NCI-H526 treated with DMSO at 0.1 percent for 48 hours (cell line): ENCODE data around the gene CCDC97.
A peak's percentile ranks its signal among the peaks of the same experiment; 100 is the strongest.

Experiments
- DNase-seq: peaks from one replicate; lab custom pipeline; 2025; lab: John Stamatoyannopoulos, UW

The CCDC97 gene

GRCh38 chr19:41298348-41298964 is 11.5 kb upstream of the CCDC97 start:
- no peak for DNase-seq

- no peak for DNase-seq
Observed at GRCh38 chr19:41299046-41299754, 10.8 kb upstream of the CCDC97 start.

GRCh38 chr19:41299755-41300089 is 10.2 kb upstream of the CCDC97 start:
- DNase-seq, result no peak

GRCh38 chr19:41300555-41300954 is 9.4 kb upstream of the CCDC97 start:
- no peak for DNase-seq

- DNase-seq, result no peak
Observed at GRCh38 chr19:41302624-41303351, 7.2 kb upstream of the CCDC97 start.

DNA sequence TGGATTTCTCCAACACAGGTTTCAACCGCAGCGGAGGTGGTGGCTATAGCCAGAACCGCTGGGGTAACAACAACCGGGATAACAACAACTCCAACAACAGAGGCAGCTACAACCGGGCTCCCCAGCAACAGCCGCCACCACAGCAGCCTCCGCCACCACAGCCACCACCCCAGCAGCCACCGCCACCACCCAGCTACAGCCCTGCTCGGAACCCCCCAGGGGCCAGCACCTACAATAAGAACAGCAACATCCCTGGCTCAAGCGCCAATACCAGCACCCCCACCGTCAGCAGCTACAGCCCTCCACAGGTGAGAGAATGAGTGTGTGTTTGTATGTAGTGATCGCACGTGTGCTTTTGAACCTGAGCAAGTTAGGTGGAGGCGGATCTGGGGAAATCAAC is 6.0 kb upstream of the CCDC97 start:
- no peak for DNase-seq

DNA sequence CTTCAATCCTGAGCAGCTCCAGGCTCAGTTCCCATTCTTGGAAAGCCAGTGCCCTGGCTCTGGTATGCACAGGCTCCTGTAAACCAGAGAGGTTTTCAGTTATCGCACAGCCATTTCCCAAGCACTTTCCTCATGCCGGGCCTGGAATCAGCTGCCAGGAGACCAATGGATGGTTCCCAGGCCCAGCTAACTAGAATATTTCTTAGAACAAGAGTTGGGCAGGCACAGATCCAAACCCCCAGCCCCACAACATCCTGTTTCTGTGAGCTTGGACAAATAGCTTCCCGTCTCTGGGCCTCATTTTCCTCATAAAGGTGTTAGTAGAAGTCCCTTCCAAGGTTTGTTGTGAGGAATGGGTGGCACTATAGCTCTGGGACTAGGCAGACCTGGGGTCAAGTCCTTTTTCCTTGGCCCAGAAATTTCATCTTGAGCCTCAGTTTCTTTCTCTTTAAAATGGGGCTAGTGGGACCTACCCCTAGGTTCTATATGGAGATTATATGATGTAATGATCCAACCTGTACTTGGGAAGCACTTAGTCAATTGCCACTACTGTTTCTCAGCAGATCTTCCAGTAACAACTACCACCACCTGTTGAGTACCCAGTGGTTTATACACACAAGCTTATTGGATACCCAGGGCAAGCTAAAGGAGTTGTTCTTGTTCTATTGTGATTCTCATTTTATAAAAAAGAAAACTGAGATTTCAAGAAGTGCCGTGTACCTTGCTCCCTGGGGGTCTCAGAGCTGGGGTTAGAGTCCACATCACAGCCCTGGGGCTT is 5.1 kb upstream of the CCDC97 start:
- DNase-seq, result no peak

DNA sequence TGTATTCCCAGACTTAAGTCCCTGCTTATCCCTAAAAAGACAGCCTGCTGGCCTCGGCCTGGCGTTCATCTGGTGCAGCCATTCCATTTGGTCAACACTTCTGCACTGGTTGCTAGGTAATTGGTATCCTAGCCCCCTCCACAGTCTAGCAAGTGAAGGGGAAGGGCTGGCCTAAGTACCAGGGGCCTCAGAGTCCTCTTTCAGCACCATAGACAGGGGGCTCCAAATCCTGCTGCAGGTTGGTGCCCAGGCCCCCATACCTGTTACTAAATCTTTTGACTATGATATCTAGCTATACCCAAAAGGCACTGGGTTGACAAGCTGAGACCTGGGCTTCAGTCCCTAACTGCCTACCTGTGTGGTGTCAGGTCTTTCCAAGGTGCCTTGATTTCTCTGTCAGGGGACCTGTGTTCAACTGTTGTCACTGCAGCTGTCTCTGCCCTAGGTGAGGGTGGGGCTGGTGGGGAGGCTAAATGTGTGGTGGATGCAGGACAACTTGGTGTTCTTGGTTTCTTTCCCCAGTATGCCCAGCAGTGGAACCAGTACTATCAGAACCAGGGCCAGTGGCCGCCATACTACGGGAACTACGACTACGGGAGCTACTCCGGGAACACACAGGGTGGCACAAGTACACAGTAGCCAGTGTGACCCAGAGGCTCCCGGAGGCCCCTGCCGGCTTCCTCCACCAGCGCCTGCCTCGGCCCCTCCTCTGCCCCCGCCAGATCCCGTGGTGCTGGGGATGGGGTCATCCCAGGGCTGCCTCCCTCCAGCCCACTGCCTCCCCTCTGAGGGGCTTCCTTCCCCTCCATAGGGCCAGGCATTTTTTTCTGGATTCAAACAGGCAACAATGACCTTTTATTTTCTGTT is 3.8 kb upstream of the CCDC97 start:
- DNase-seq, result no peak

DNA sequence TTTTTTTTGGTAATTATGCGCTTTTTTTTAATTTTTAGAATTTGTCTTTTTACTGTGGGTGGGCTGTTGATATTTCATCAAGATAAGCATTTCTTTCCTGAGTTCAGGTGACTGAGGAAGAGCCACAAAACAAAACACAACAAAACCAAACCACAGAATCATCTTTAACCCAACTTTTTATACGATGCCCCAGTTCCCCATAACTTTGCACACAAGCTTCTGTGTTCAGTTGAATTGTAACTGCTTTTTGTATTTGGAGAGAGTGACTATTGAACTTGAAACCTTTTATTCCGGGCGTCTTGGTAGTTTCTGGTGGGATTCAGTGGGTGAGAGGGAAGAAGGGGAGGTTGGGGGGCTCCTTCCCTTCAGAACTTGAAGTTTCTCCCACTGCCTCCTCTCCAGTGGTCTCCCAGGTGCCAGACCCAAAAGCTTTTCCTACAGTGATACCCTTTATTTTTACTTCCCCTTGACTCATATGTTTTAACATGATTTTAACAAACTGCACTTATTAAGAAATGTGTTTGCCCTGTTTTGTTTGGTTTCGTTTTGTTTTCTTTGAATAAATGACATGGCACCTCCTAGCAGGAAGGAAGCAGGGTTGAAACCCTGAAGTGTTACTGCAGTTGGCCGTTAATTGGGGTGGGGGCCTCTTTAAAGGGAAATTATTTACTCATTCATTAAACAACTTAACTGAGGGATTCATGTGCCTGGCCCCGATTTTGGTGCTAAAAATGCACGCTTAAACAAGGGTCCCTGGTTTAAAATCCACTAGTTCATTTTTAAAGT is 2.7 kb upstream of the CCDC97 start:
- no peak for DNase-seq

- DNase-seq, result no peak
Observed at GRCh38 chr19:41307954-41308449, 2.0 kb upstream of the CCDC97 start.

DNA sequence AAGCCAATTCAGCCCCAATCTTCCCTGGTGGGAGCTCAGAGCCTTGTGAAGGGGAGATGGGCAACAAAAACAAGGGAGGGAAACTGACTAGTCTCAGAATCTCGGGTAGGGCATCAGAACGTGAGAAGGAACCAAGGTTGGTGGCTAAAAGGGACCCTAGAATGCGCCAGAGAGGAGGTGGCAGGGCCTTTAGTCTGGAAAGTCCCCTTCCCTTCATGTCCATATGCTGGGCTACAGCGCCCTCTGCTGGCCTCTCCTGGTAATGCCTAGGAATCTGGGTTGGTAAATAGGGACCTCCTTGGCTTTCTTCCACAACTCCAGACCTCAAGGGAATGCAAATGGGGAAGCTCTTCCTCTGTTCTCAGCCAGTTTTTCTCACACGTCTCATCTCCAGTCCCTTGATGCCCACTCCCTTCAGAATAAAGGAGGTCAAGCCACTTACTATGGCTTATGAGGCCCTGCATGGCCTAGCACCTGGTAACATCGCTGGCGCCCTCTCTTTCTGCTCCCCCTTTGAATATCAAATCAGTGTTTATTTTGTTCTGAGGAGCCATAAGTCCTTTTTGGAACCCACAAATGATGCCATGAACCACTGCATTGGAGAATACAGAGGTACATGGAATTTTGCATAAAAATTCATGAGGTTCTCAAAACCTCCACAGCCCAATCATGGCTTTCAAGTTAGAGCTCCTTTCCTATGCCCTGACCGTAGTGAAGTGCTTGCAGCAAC is 1.4 kb upstream of the CCDC97 start:
- DNase-seq, result peak; percentile 70

- DNase-seq, result no peak
Observed at GRCh38 chr19:41309180-41310032, 566 bp upstream of the CCDC97 start.

DNA sequence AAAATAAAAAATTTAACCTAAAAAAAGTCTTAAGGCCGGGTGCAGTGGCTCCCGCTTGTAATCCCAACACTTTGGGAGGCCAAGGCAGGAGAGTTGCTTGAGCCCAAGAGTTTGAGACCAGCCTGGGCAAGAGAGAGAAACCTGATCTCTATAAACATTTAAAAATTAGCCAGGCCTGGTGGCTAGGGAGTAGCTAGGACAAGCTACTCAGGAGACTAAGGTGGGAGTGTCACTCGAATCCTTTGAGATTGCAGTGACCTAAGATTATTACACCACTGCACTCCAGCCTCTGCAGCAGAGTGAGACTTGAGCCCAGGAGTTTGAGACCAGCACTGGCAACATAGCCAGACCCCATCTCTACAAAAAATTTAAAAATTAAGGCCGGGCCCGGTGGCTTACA is 1.1 kb downstream of the CCDC97 start:
- no peak for DNase-seq

GRCh38 chr19:41311613-41312012 is 1.6 kb downstream of the CCDC97 start:
- no peak for DNase-seq

DNA sequence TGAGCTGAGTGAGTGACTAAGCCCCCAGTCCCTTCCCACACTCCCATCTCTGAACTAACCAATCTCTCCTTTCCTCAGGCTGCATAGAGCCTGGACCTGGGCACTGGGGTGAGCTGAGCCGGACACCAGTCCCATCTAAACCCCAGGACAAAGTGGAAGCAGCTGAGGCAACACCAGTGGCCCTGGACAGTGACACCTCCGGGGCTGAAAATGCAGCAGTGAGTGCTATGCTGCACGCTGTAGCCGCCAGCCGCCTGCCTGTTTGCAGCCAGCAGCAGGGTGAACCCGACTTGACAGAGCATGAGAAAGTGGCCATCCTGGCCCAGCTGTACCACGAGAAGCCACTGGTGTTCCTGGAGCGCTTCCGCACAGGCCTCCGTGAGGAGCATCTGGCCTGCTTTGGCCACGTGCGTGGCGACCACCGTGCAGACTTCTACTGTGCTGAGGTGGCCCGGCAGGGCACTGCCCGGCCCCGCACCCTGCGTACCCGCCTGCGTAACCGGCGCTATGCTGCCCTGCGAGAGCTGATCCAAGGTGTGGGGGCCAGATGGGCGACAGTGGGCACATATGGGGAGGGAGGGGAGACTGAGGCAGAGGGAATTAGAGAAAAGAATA is 6.4 kb downstream of the CCDC97 start:
- no peak for DNase-seq

DNA sequence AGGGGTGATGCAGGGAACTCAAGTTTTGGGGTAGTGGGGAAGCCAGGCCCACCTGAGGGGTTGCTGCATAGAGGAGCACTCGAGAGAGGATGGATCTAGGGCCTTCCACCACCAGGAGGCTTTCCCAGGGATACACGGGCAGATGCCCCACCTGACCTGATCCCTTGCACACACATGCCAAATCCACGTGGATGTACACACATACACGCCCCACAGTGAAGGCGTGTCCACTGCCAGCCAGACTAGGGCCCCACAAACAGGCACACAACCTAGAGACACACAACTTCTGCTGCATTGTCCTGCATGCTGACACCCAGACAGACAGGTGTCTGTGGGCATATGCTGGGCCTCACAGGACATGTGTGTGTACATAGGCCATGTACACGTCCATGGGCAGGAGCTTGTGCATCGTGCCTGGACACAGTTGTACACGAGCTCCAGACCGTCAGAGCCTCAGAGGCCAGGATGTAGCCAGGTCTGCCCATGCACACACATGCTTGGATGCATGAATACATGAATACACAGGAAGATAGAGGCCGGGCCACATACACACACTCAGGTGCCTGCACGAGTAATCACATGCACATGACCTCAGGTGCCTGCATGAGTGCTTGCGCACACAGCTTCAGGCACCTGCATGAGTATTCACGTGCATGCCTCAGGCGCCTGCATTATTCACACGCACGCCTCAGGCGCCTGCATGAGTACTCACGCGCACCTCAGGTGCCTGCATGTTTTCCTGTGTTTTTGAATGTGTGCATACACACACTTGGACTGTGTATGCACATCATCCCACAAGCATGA is 8.9 kb downstream of the CCDC97 start:
- no peak for DNase-seq

DNA sequence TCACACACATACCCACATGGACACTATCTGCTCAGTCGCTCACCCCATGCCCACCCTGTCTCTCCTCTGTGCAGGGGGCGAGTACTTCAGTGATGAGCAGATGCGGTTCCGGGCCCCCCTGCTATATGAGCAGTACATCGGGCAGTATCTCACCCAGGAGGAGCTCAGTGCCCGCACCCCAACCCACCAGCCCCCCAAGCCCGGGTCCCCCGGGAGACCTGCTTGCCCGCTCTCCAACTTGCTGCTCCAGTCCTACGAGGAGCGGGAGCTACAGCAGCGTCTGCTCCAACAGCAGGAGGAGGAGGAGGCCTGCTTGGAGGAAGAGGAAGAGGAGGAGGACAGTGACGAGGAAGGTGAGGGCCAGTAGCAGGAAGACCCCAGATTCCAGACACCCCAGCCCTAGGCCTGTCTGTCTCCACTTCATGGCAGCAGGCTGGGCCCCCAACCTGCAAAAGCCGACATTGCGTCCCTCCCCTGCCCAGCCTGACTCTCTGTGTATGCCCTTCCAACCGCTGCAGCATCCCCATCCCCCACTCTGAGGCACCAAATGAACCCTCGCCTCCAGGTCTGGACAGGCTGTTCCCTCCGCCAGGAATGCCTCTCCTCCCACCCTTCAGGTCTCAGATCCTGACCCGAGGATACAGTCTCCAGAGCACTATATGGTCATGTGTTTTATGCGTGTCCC is 9.7 kb downstream of the CCDC97 start:
- no peak for DNase-seq
